Choroid plexus epithelial cell (primary cell): ENCODE measurements around the gene AFAP1.

Experiments
- DNase-seq: peaks from one replicate; pipeline ENCODE4 v3.0.0-alpha.2; 2010; ENCODE audit warnings: low read depth
- H3K4me3 ChIP-seq: 2 replicates; pipeline ENCODE4 v1.5.1; 2011; ENCODE audit warnings: low read depth, mild to moderate bottlenecking, control low read depth, low read length, moderate library complexity
- CTCF ChIP-seq: conservative IDR thresholded peaks from 2 replicates; pipeline ENCODE4 v1.5.1; 2011; ENCODE audit warnings: low read depth, mild to moderate bottlenecking, control low read depth, inconsistent platforms, low read length, moderate library complexity

AFAP1 gene

GRCh38 chr4:7857993-7858392 lies 81.7 kb downstream of the AFAP1 start:
- no peak for DNase-seq
- TF ChIP-seq CTCF, result no peak
- no peak overlapping the region for H3K4me3 ChIP-seq

GRCh38 chr4:7857238-7857701 lies 82.4 kb downstream of the AFAP1 start:
- no peak overlapping the region for H3K4me3 ChIP-seq
- peak; percentile 81 for DNase-seq
- TF ChIP-seq CTCF, result no peak

- H3K4me3 ChIP-seq, result no peak overlapping the region
- TF ChIP-seq CTCF, result no peak
- DNase-seq, result no peak
Measured at GRCh38 chr4:7855731-7856130, 83.9 kb downstream of the AFAP1 start.

GRCh38 chr4:7854697-7855370 lies 84.8 kb downstream of the AFAP1 start:
- DNase-seq, result no peak
- H3K4me3 ChIP-seq, result no peak overlapping the region

GRCh38 chr4:7854216-7854615 lies 85.4 kb downstream of the AFAP1 start:
- H3K4me3 ChIP-seq, result no peak overlapping the region
- TF ChIP-seq CTCF, result no peak

More at GRCh38 chr4:7854697-7855370, 84.8 kb downstream of the AFAP1 start:
- TF ChIP-seq CTCF, result no peak

GRCh38 chr4:7853271-7853670 lies 86.4 kb downstream of the AFAP1 start:
- H3K4me3 ChIP-seq, result no peak overlapping the region
- no peak for DNase-seq
- TF ChIP-seq CTCF, result no peak

More at GRCh38 chr4:7854216-7854615, 85.4 kb downstream of the AFAP1 start:
- no peak for DNase-seq

- no peak overlapping the region for H3K4me3 ChIP-seq
- TF ChIP-seq CTCF, result no peak
- DNase-seq, result peak; percentile 44
Measured at GRCh38 chr4:7852568-7853185, 87.0 kb downstream of the AFAP1 start.
